A549 treated with GW870086 at 1 μM for 4 hours (cell line): ENCODE data around the gene CGRRF1. TPM values are rescaled to one million over a fixed set of nuclear protein-coding genes. Genes with fewer than 3 reads are reported as not detected.

Experiments
- total RNA-seq: library from RNA; stranded (reverse); fragments of 200-300 nt; extraction: Qiagen RNA extraction; gene quantifications from 5 replicates; pipeline ENCODE4 v1.2.3, GENCODE V29; 2022; ENCODE audit warnings: low read depth

The CGRRF1 gene
- 17.1 to 25.2 TPM (median 22.0 TPM) in 5 replicates for total RNA-seq

GRCh38 chr14:54509546-54510501, at the start of gene CGRRF1:
Gene CGRRF1, plus strand, starts transcription at chr14:54509906. Its CDS starts 54 bp downstream, at chr14:54509960.

GRCh38 chr14:54488646-54489317, 20.9 kb upstream of the CGRRF1 start, which contains the start of gene GMFB:
Gene GMFB, minus strand, starts transcription at chr14:54488980. Its CDS starts 53 bp downstream, at chr14:54488927.

GRCh38 chr14:54566410-54567223, 56.9 kb downstream of the CGRRF1 start, which contains the start of gene SAMD4A:
Gene SAMD4A, plus strand, starts transcription at chr14:54567128. Its CDS starts 789 bp downstream, at chr14:54567917.

Other genes starting within 250 kb of the CGRRF1 start
- 76.4 to 82.2 TPM (median 79.0 TPM) in 5 replicates for gene CDKN3, start 112.9 kb upstream of the CGRRF1 start, total RNA-seq
- gene CNIH1, start 68.5 kb upstream of the CGRRF1 start, total RNA-seq: 239 to 340 TPM (median 257 TPM) in 5 replicates
- 32.4 to 71.7 TPM (median 43.2 TPM) in 5 replicates for gene GMFB, start 20.9 kb upstream of the CGRRF1 start, total RNA-seq
- 7.5 to 10.2 TPM (median 9.1 TPM) in 5 replicates for gene SAMD4A, start 57.2 kb downstream of the CGRRF1 start, total RNA-seq